ENCODE measurements around the gene ISLR. TPM values are rescaled to one million over a fixed set of nuclear protein-coding genes. Genes with fewer than 3 reads are reported as not detected.
"Not testable (repeated sequence)": the region's sequence is repeated elsewhere in the genome, so short reads cannot be mapped to it uniquely, and the experiment has no call there.

ISLR gene
- total RNA-seq, 1 experiment from 2014 or later, result 0.11 TPM

- H2BK15ac ChIP-seq (ENCODE audit: low read depth, low read length); H3K14ac ChIP-seq (ENCODE audit: insufficient read depth, low read length); H4K8ac ChIP-seq (replicated peaks; ENCODE audit: insufficient read length, low read depth, low read length); H3K4me3 Mint-ChIP-seq; H4K5ac ChIP-seq (ENCODE audit: insufficient read length, low read depth, low read length); H3K4me1 Mint-ChIP-seq; H2BK120ac ChIP-seq (ENCODE audit: low read depth, low read length, poor library complexity, severe bottlenecking); H3K9me3 Mint-ChIP-seq; H3K27ac ChIP-seq (ENCODE audit: insufficient read length, low read depth, low read length); H3K27me3 ChIP-seq (ENCODE audit: insufficient read depth, low read length); H2AK5ac ChIP-seq (ENCODE audit: insufficient read length, low read length); H2AFZ ChIP-seq (ENCODE audit: low read length); H2BK20ac ChIP-seq (ENCODE audit: low read depth, low read length, poor library complexity, severe bottlenecking); H3K27ac Mint-ChIP-seq; H3K4ac ChIP-seq (ENCODE audit: low read depth, low read length); H3K18ac ChIP-seq (ENCODE audit: insufficient read length, low read depth, low read length); H2BK5ac ChIP-seq (ENCODE audit: insufficient read length, low read length); H3K36me3 Mint-ChIP-seq (ENCODE audit: insufficient read depth in 1 of 3, low read depth in 3 of 3); H3K9me3 ChIP-seq (ENCODE audit: control insufficient read depth, low read depth, low read length); H3K4me1 ChIP-seq (ENCODE audit: insufficient read depth, low read length); H2BK12ac ChIP-seq (ENCODE audit: insufficient read length, low read depth, low read length); H3K79me2 ChIP-seq (ENCODE audit: insufficient read depth, low read length); H3K23me2 ChIP-seq (ENCODE audit: insufficient read length, low read depth, low read length, poor library complexity, severe bottlenecking); H4K91ac ChIP-seq (ENCODE audit: insufficient read length, low read depth, low read length); H3T11ph ChIP-seq (ENCODE audit: low read length); H3K56ac ChIP-seq (ENCODE audit: insufficient read length, low read depth, low read length); H3K79me1 ChIP-seq (ENCODE audit: insufficient read depth, low read depth, low read length, poor library complexity, severe bottlenecking); H3K23ac ChIP-seq (ENCODE audit: insufficient read length, low read depth, low read length); H4K20me1 ChIP-seq (ENCODE audit: control insufficient read depth, insufficient read depth, insufficient read length); DNase-seq; H3K4me2 ChIP-seq (ENCODE audit: insufficient read depth, insufficient read length, low read length); H3K9ac ChIP-seq (ENCODE audit: extremely low read depth, insufficient read length, low read length): not testable (repeated sequence)
- peaks cover 31% of the 10 kb centered on the region for H3K27me3 Mint-ChIP-seq (ENCODE audit: low read depth)
- no CpG with 5 or more reads among the region's 3 CpGs for WGBS (ENCODE audit: extremely low coverage, insufficient read length, low lambda C conversion rate)
Observed at GRCh38 chr15:74162195-74162536, 11.3 kb upstream of the ISLR start.

Data from H9 (cell line).